ENCODE measurements around the gene ITSN1. TPM values are rescaled to one million over a fixed set of nuclear protein-coding genes. Genes with fewer than 3 reads are reported as not detected.

Gene ITSN1
- total and polyA plus RNA-seq, 2 of the 13 experiments (the other 11 are each of a cell fraction or from before 2014, with no cell fraction given), result 26.1 to 33.8 TPM

DNA sequence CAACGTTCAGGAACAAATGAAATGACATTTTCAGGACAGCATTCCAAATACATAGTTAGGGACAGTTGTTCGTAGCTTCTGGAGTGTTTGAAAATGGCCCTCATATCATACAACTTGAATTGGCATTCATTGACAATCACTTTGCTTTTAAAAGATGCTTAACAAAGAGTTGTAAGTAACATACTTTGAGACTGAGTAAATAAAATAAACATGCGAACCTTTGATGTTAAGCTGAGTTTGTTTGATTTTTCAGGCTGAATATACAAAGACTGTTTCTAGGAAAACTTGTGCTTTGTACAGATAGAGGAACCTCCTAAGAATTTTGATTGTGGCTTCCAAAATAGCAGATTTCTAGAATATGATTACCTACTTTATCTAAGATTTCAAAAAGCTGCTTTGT is 45.3 kb downstream of the ITSN1 start (continued):
- TF ChIP-seq, protein P1, sequence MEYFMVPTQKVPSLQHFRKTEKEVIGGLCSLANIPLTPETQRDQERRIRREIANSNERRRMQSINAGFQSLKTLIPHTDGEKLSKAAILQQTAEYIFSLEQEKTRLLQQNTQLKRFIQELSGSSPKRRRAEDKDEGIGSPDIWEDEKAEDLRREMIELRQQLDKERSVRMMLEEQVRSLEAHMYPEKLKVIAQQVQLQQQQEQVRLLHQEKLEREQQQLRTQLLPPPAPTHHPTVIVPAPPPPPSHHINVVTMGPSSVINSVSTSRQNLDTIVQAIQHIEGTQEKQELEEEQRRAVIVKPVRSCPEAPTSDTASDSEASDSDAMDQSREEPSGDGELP (IDR thresholded peaks at IDR 0.05; ENCODE audit: borderline replicate concordance, low read depth), result 0 out of 2 replicates have a peak, but pooled peaks have one; percentile 23
- no peak for TF ChIP-seq PTBP1 (IDR thresholded peaks at IDR 0.05; ENCODE audit: low read depth, low read length, poor library complexity, severe bottlenecking)
- peak; percentile 33; the same call in 1 of the 2 replicates for TF ChIP-seq THAP11 (CRISPR knock-in tag; IDR thresholded peaks at IDR 0.05)
- TF ChIP-seq KDM5A (IDR thresholded peaks at IDR 0.05; ENCODE audit: borderline replicate concordance, low read length), result no peak
- TF ChIP-seq NCOR1 (IDR thresholded peaks at IDR 0.05; ENCODE audit: borderline replicate concordance, low read length), result peak; percentile 80; the same call in 1 of the 2 replicates
- no peak for TF ChIP-seq GFI1 (CRISPR knock-in tag; IDR thresholded peaks at IDR 0.05; ENCODE audit: borderline replicate concordance)
- TF ChIP-seq ZNF432 (CRISPR knock-in tag; IDR thresholded peaks at IDR 0.05; ENCODE audit: borderline replicate concordance), result no peak
- peak; percentile 63 for TF ChIP-seq SKI (IDR thresholded peaks at IDR 0.05; ENCODE audit: partially characterized antibody)
- no peak for TF ChIP-seq ONECUT2 (CRISPR knock-in tag; IDR thresholded peaks at IDR 0.05)
- no peak for TF ChIP-seq ZNF407 (CRISPR knock-in tag; IDR thresholded peaks at IDR 0.05; ENCODE audit: not compliant biosample characterization)
- TF ChIP-seq ESRRA (CRISPR knock-in tag; IDR thresholded peaks at IDR 0.05; ENCODE audit: low read depth), result no peak
- TF ChIP-seq PRPF4 (IDR thresholded peaks at IDR 0.05; ENCODE audit: low read depth, low read length, poor library complexity, severe bottlenecking), result no peak
- no peak for TF ChIP-seq ZNF615 (CRISPR knock-in tag; IDR thresholded peaks at IDR 0.05; ENCODE audit: borderline replicate concordance)
- TF ChIP-seq ARID2 (CRISPR knock-in tag; IDR thresholded peaks at IDR 0.05; ENCODE audit: borderline replicate concordance), result no peak
- 0 out of 2 replicates have a peak, but pooled peaks have one; percentile 33 for TF ChIP-seq SP5 (CRISPR knock-in tag; IDR thresholded peaks at IDR 0.05; ENCODE audit: borderline replicate concordance, low read depth)
- no peak for TF ChIP-seq ZNF672 (CRISPR knock-in tag; IDR thresholded peaks at IDR 0.05)
- TF ChIP-seq TBX3 (IDR thresholded peaks at IDR 0.05; ENCODE audit: borderline replicate concordance), result peak; percentile 86
- peak; percentile 89 for TF ChIP-seq NFIC (IDR thresholded peaks at IDR 0.05; ENCODE audit: low read length)
- peak in 1 of 2 experiments; percentile 70; a peak in 2 of 4 replicates for TF ChIP-seq EP300 (IDR thresholded peaks at IDR 0.05; ENCODE audit: low read depth in 2 of 2, low read length in 2 of 2)
- TF ChIP-seq EP300 (CRISPR knock-in tag; IDR thresholded peaks at IDR 0.05; ENCODE audit: borderline replicate concordance), result no peak
